Inferior parietal cortex (tissue), 1 donor: Measurements from ENCODE around the gene DKKL1.
A peak's percentile ranks its signal among the peaks of the same experiment; 100 is the strongest.

Experiments used
- DNase-seq: peaks from one replicate; pipeline ENCODE4 v3.0.0-alpha.2; 2016; ENCODE audit errors: extremely low spot score

The DKKL1 gene

DNA sequence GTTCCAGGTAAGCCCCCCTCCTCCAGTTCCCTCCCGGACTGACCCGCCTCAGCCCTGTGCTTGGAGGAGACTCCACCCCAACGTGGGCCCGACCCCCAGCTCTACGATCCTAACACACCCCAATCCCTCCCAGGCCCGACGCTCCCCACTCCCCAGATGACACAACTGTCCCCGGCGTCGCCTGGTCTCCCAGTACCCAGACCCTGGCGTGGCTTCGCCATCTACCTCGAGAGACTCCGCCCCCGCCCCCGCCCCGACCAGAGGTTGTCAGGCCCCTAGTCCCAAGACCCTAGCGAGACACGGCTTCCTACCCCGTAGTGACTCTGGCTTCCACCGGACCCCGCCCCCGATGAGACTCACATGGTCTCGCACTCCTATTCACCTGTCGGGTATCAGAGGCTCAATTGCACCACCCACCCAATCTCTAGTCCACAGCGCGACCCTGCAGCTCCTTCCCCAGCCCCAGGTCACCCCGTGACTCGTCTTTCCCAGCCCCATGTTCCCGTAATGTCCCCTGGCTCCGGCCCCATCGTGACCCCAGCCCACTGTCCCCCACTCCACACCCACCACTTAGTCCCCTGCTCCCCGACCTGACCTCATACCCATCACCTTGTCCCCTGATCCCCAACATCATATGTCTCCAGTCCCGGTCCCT lies 25.5 kb upstream of the DKKL1 start:
- DNase-seq: no peak

DNA sequence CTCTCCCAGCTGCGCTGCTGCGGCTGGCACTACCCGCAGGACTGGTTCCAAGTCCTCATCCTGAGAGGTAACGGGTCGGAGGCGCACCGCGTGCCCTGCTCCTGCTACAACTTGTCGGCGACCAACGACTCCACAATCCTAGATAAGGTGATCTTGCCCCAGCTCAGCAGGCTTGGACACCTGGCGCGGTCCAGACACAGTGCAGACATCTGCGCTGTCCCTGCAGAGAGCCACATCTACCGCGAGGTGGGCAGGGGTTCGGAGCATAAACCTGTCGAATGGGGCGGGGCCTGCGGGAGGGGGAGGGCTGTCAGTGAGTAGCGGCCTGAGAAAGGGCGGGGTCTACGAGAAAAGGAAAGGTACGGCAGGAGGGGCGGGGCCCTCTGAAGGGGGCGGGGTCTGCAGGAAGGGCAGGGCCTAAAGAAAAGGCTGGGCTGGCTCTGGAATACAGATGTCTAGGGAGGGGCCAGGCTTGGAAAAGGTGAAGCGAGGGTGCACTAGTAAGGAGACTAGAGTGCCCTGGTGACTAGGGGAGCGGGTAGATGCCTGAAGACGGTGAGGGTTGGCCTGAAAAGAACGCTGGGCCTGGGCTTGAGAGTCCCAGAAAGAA lies 24.9 kb upstream of the DKKL1 start:
- DNase-seq: no peak

DNA sequence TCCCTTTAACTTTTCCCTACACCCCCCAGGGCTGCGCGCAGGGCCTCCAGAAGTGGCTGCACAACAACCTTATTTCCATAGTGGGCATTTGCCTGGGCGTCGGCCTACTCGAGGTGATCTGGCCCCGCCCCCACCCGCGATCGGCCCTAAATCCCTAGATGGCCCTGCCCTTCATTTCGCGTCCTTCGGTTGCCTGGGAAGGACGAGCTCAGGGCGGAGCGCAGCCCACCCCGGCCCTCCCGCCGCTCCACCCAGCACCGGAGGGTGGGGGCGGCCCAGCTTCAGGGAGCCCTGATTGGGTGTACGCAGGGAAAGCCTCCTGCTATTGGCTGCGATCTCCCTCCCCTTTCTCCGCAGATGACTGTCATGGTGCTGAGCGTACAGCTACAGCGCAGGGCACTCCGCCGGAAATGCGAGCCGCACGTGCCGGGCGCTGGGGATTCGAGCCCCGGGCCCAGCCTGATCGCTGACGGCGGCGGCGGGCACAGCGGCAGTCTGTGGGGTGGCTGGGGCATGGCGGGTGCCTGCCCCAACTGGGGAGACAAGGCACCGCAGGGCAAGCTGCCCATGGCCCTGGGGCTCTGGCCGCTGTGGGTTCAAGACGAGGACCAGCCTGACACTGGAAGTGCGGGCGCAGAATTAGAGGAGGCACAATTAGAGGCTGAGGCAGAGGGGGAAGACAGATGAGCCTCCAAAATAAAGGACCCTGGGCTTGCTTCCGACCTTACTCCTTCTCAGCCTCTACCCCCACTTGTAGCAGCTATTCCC lies 24.2 kb upstream of the DKKL1 start:
- peak; percentile 72 for DNase-seq

DNA sequence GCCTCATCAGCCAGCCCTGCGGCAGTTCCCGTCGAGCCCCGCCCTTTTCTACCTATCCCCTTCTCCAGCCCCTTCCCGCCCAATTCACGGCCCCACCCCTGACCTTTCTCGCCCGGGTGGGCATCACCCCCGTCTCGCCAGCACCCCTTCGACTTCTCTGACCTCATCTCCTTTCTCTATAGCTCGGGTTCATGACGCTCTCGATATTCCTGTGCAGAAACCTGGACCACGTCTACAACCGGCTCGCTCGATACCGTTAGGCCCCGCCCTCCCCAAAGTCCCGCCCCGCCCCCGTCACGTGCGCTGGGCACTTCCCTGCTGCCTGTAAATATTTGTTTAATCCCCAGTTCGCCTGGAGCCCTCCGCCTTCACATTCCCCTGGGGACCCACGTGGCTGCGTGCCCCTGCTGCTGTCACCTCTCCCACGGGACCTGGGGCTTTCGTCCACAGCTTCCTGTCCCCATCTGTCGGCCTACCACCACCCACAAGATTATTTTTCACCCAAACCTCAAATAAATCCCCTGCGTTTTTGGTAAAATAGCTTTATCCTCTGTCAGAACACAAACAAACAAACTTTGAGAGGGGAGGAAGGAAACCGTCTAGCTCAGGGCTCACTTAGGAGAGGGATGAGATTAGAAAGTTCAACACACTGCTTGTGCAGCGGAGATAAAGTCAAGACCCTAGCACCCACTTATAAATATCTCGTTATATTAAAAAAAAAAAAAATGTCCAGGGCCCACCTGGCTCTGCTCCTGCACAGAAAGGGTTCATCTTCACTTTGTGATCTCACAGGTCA lies 23.4 kb upstream of the DKKL1 start:
- no peak for DNase-seq

DNA sequence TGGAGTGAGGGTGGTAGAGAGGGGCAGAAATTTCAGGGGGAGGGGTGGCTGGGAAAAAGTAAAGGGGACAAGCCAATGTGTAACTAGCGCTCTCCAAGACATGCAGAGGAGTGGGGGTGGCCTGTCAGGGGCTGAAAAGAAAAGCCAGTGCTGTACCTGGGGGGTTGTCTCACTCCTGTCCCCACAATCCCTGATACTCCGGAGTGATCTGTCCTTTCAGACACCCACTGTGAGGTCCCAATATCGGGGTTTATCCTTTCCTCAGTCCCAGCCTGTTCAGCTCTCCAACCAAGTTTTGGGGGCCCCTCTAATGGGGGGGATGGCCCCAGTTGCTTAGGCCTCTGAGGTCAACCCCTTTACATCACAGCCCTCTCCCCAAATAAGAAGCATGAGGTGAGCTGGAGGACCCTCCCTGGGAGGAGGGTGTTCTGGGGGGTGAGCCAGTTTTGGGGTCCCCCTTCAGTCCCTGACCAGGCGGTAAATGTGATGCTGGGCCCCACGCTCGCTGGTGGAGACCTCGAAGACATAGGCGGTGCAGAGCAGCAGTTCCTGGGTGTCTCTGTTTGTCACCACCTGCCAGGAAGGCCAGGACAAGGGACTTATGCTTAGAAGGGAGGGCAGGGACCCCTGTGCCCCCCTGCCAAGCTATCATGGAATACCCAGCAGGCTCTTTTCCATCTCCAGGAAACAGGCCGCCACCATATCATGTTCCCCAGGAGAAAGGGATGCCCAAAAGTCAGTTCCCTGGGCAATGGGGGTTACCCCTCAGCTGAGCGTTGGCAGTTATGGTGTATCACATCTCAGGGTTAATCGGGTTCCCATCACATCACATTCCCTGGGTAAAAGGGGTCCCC lies 22.6 kb upstream of the DKKL1 start:
- DNase-seq: no peak

DNA sequence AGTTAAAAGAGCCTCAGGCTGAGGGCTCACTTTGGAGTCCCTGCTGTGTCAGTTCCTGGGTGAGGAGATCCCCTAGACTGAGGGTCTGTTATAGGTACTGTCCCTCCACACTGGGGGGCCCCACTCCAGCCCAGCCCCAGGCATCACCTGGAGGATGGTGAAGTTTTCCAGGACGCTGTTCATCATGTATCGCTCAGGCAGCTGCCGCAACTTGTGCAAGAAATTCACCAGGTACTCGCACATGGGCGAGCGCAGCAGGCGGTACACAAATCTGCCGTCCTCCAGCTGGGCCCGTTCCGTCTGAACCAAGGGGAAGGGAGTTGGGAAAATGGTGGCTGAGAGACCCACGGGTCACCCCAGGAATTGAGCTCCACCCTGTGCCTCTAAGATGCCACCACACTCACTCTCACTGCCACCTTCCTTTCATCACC lies 21.4 kb upstream of the DKKL1 start:
- no peak for DNase-seq

DNA sequence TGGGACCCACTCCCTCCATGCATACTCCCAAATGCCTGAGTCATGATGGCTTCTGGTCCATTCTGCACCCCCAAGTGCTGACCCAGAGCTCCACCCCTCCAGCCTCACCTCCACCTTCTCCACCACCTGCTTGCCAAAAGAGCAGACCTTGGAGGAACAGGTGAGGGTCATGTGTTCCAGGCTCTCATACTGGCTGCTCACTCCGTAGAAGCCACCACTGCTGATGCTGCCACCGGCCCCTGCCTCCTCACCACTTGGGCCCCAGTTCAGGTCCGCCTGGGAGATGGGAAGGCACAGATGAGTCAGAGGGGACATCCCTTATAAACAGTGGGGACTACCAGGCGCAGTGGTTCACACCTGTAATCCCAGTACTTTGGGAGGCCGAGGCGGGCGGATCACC lies 20.6 kb upstream of the DKKL1 start:
- DNase-seq: no peak

DNA sequence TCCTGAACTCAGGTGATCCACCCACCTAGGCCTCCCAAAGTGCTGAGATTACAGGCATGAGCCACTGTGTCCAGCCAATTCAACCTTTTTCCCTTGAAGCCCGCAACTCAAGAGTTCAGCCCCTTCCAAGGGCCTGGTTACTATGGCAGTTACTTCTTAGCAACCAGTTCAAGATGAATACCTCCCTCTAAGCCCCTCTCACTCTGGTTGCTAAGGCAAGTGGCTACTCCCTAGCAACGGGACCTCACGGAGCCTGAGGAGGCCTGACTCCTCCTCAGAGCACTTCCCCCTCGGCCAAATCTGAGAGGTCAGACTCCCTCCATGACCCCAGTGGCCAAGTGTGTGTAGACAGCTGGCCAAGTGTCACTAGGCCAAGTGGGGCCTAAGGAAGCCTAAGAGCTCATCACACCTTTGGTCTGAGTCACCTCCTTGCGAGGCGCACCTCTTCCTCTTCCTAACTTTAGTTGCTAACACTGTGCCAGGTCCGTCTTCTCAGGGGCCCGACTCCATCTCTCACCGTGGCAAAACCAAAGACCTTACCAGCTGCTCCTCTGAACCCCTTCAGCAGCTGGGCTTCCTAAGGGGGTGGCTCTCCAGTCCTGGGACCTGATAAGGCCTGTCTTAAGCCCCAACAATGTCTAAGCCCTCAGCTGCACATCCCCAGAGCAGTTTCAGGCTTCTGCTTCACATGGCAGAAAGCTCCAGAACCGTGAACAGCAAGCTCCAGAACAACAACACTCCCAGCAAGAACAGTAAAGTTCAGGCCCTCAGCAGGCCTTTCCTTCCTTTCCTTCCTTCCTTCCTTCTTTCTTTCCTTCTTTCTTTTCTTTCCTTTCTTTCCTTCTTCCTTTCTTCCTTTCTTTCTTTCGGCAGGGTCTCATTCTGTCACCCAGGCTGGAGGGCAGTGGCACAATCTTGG lies 18.9 kb upstream of the DKKL1 start:
- no peak for DNase-seq

DNA sequence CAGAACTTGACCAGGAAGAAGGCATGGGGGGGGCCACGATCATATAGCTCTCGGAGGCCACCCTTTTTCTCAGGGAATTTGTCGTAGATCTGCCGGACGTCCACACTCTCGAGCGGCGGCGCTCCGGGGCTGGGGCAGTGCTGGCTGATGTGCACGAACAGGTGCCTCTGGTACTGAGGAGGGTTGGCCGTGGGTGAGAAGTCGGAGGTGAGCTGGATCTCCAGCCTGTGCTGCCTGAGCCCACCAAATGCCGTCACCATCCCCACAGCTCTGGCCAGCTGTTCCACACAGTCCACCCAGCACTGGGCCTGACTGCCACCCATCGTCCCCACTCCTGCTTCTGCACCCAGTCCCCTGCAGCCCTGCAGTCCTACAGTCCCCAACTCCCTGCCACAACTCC lies 16.5 kb upstream of the DKKL1 start:
- no peak for DNase-seq

DNA sequence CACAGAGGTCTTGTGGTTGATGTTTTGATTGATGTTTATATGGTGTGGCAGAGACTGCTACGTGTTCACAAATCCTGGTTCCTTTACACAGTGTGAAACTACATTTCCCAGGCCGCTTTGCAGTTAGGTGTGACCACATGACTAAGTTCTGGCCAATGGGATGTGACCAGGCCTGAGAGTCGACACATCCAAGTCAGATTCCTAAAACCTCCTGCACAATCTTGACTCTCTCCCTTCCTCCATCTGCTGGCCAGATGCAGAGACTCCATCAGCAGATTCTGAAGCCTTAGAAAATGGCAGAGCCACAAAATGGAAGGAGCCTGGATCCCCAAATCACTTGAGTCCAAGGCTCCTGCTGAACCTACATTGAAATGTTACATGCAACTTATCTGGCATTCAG lies 15.8 kb upstream of the DKKL1 start:
- peak; percentile 53 for DNase-seq

DNA sequence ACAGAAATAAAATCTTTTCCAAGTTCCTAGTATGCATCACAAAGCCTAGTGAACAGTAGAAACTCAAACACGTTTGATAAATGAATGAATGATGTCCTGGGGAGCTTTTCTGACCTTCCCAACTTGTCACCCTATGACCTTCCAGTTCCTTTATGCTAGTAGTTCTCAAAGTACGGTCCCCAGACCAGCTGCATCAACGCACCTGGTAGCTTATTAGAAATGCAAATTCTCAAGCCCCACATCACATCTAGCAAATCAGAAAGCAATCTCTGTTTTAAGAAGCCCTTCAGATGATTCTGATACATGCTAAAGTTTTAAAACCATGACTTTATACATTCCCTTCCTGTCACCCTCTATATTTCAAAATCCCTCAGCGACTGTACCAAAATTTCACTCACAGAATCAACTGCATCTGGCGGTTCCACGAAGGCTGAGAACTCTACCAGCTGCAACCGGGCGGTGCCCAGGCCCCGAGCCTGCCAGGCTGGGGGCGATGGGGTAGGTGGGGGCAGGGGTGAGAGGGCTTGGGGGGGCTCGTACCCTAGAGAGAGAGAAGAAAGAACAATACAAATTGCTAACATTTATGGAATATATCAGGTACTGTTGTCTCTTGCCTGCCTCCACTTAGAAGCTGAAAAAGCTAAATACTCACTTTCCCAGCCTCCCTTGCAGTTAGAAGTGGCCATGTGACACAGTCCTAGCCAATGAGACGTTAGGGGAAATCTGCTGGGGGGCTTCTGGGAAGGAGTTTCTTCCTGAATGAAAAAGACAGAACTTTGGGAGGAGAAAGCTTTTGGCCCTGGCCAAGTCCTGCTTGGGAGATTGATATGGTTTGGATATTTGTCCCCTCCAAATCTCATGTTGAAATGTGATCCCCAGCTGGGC lies 15.1 kb upstream of the DKKL1 start:
- DNase-seq: no peak

DNA sequence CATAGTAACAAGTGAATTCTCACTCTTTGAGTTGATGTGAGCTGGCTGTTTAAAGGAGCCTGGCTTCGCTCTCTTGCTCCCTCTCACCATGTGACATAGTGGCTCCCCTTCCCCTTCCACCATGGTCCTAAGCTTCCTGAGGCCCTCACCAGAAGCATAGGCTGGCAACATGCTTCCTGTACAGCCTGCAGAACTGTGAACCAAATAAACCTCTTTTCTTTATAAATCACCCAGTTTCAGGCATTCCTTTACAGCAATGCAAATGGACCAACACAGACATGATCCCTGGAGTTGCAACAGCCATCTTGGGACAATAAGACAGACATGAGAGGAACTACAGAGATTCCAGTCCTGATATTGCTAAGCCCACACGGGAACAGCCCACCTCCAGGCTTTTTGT lies 14.1 kb upstream of the DKKL1 start:
- no peak for DNase-seq

DNA sequence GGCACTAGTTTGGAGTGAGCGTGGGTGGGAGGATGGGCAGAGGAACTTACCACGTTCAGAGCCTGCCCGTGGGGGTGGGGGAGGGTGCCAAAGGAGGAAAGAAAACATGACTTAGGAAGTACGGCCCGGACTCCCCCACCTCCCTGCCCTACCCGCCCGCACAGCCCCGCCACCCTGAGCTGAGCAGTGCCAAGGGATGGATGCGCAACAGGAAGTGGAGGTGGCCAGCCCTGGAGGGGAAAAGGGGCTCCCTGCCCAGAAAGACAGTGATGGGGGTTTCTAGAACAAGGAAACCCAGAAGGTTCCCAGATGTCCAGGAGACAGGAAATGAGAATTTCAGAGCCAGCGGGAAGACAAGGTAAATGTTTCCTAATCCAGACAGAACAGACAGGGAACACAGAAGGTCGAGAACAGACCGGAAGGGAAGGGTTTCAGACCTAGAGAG lies 7.7 kb upstream of the DKKL1 start:
- no peak for DNase-seq

DNA sequence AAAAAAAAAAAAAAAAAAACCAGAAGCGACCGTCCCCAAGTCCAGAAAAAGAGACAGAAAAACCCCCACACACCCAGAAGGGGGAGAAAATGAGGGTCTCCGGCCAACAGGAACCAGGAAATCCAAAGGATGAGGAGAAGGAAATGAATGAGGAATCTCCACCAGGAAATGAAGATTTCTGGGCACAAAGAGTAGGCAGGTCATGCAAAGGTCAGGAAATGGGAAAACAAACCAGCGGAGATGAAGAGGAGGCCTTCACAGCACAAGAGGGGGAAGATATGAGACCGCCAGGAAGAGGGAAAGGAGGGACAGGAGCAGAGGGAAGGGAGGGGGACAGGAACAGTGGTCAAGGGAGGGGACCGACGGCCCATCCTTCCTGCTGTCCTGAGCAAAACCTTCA lies 7.3 kb upstream of the DKKL1 start:
- DNase-seq: no peak

DNA sequence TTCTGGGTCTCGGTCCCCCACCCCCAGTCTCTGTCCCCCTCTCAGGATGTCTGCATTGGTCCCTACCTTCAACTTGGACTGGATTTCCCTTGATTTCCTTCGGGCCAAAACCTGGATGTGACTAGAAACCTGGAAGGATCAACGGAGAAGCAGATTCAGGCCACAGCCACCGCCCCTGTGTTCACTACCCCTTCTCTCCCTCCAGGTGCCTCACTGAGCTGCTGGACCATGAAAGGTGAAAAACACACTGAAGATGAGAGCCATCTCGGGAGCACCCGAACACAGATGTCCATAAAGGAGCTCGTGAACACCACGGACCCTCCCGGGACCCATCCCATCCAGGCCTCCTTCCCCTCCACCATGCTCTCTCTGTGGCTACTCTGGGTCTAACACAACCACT lies 6.5 kb upstream of the DKKL1 start:
- DNase-seq: no peak

DNA sequence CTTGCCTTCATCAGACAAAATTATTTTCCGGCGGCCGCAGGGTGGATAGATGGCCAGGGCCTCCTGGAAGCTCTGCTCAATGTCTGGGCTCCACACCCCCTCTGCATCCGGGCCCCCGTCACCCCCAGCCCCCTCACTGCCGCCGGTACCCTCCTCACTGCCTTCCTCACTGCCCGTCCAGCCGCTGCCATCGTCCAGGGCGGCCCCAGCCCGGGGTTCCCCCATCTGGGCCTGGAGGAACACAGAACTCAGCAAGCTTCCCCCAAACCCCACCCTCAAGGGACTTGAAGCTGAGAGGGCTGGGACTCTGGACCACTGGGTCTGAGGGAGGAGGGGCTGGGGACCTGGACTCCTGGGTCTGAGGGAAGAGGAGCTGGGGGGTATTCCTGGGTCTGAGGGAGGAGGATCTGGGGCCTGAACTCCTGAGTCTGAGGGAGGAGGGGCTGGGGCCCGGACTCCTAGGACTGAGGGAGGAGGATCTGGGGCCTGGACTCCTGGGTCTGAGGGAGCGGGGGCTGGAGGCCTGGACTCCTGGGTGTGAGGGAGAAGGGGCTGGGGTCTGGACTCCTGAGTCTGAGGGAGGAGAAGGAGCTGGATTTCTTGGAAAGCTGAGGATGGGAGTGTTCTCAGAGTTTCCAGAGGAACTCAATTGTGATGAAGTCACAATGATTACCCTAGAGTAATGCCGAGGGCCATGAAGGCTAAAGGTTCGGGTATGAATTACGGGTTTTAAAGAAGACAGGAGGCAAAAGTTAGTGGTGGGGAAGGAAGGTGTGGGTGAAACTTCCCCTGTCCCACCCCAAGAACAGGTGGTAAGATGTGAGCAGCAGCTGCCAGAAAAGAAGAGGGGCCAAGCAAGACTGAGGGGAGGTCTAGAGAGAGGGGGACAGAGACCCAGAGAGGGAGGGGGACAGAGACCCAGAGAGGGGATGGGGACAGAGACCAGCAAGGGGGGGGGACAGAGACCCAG lies 3.5 kb upstream of the DKKL1 start:
- no peak for DNase-seq

DNA sequence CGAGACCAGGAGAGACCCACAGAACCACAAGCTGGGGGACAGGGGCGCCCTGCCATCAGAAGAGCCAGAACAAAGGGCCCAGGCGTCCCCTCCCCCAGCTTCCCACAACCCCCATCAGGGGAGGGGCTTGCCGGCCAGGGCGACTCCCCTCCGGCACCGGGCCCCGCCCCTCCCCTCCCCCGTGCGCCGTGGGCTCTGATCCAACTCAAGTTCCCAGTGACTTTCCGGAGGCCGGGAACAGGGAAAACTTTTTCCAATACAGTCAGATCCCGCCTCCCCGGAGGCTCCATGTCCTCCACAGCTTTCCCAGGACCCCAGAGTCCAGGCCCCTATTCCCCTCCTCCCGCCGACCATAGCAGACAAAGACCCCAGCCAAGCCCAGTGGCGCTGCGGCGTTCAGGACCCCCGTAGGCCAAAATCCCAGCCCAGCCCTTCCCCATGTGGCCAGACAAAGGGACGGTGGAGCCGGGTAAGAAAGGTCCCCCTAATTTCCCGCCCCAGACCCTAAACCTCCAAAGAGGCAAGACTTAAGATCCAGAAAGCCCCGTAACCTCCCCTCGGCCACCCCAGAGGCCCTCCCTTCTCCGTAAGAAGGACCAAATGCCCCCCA lies 2.1 kb upstream of the DKKL1 start:
- DNase-seq: no peak
